ENCODE data around the gene CTTNBP2.

CTTNBP2 gene

DNA sequence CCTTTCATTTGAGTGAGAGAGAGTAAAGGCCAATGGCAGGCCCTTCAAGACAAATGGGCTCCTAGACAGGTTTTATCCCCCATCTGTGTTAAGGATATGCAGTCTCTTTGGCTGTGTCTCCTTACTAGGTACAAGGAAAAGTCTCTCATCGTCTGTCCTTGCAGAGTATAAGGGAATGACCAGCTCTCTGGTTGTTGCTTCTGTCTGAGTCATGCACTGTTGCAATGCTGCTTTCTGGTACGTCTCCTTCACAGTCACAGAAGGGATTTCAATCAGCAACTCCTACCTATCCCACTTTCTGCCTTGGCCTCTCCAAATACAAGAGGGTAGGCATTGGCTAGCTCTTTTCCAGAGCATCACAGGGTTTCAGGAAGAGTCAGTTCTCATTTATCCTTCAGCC lies 48.1 kb downstream of the CTTNBP2 start:
- no peak for DNase-seq (ENCODE audit: low spot score)

DNA sequence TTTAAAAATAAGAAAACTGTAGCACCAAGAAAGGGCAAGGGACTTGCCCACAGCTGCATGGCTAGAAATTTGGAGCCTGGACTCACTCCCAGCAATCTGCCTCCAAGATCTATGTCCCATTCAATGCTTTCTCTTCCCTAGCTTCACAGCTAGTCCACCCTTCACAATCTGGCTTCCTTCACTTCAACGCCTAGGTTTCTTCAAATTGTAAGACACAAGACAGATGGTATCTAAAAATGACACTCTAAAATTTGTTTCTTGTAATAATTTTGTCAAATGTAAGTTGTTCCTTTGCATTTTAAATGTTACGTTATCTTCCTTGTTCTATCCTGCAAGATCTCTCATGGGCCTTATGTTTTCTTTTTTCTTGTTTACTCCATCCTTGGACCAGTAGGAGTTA lies 48.6 kb downstream of the CTTNBP2 start:
- no peak for DNase-seq (ENCODE audit: low spot score)

DNA sequence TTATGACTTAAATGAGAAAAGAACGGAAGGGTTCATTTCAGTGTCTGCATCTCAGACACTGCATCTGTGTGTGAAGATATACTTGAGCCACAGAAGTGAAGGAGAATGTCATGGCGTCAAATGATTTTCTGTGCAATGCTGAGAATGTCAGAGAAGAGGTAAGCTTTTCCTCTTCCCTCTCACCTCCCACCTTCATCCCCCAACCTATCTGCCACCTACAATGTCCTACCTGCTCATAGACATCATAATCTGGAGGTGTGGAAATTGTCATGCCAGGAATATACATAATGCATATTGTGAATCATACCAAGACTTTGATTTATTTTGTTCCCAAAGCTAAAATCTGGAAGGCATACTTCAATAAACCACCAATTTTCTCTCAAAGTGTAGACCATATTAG lies 53.7 kb downstream of the CTTNBP2 start:
- no peak for DNase-seq (ENCODE audit: low spot score)

DNA sequence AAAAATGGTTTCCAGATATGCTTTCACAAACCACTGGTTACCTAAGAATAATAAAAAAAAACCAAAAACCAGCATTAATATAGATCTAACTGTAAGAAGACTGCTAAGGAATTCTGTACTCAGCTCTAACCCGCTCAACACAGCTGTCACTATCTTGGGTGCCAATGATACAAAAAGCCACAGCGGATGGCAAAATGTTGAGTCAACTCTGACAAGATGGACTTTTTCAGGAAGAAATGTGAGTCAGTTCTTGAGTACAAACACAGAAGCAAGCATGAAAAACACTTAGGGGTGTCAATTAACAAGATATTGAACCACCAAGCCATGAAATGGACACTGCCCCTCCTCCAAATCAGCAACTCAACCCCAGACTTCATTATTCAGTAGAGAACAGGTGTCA lies 55.0 kb downstream of the CTTNBP2 start:
- DNase-seq (ENCODE audit: low spot score), result no peak

DNA sequence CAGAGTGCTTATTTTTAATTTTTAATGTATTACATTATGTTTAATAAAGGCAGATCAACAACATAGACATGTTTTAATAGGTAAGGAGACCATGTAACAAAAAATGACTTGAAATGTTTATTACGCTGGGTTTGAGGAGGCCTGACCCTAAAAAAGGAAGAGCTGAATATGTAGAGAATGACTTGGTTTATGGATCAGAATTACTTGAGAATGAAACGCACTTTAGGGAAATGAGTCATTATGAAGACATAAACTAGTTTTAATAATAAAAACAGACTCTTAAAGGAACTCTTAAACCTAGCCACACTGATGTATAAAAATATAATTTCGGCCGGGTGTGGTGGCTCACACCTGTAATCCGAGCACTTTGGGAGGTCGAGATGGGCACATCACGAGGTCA lies 56.5 kb downstream of the CTTNBP2 start:
- no peak for DNase-seq (ENCODE audit: low spot score)

DNA sequence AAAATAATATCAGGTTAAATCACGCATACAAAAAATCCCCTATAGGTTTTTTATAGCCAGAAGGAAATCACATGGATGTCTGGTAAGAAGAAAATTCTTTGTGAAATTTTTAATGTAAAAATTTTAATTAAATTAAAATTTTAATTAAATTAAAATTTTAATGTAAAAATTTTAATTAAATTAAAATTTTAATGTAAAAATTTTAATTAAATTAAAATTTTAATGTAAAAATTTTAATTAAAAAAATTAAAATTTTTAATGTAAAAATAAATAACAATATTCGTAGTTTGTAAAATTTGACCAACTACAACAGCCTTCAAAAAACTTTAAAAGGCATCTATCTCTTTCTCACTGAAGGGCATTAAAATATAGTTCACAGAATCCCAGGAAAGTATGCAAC lies 61.5 kb downstream of the CTTNBP2 start:
- no peak for DNase-seq (ENCODE audit: low spot score)

DNA sequence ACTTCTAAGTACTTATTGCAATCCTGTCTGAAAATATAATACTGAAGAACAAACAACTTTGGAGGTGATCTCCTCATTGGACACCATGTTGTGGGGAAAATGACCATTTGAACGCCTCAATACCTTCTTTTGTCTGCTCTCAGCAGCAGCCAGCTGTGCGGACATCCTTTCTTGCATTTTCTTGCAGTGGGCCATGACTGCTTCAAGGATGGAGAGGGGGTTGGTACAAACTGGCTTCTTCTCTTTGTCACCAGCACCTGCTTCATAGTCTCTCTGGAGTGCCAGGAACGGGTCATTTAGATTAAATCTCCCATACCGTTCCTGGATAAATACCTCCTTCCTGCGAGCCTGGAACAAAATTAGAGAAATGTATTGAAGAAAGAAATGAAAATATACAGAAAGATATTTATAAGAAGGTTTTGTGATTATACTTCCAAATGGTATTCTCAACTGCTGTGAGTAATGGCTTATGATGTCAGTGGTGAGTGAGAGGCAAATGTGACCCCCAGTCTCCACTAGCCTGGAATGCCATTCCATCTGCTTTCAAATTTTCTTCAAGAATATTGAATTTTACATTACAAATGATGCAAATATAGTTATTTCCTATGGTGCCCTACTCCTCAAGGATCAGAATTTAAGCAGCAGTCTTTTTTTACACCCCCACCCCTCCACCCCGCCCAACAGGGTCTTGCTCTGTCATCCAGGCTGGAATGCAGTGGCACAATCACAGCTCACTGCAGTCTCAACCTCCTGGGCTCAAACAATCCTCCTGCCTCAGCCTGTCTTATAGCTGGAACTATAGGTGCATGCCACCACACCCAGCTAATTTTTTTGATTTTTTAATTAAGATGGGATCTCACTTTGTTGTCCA lies 62.4 kb downstream of the CTTNBP2 start:
- no peak for DNase-seq (ENCODE audit: low spot score)

DNA sequence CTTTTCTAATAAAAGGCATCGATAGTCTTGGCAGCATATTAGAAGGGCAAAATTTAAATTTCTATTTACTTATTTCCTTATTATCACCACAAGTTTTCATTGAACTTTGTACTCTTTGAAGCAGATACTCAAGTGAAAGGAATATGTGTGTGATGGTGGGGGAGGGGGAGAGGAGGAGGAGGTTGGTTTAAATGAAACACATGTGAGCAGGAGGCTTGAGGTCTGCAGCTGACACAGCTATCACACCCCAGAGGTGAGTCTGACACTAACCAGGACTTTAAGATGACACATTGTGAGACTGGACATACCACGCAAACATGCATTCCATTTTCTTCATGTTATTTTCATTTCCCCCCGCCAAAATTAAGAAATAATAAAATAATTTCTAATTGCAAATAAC lies 63.3 kb downstream of the CTTNBP2 start:
- DNase-seq (ENCODE audit: low spot score), result no peak

DNA sequence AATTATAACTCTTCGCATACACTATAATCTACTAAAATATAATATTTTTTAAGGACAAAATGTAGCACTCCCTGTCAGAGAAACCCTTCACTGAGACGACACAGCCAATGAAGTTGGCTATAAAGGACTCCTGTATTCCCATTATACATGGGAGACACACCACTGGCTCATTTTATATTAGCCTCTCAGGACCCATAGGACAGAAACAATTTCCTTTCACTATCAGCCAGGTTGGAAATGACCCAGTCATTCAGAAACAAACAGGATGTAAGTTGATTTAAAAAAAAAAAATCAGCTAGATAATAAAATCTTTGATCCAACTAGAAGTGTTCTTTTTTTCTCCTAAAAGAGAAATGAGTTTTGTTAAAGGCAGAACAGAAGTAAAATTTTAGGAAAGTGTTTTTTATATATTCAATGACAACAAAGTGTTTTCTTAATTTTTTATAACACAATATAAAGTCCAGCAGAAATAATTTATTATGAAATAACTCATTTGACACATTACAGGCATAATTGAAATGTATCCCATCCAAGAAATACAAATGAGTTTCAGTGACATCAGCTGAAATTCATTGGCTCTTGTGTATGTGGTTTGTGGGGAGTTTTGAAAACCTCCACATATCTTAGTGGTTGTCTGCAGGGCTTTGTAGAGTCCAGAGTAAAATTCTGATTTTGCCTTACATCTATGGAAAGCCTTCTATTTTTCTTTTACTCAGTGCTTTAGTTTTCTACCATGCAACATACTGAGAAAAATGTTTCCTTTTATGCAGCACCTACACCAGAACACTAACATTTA lies 64.1 kb downstream of the CTTNBP2 start:
- no peak for DNase-seq (ENCODE audit: low spot score)

DNA sequence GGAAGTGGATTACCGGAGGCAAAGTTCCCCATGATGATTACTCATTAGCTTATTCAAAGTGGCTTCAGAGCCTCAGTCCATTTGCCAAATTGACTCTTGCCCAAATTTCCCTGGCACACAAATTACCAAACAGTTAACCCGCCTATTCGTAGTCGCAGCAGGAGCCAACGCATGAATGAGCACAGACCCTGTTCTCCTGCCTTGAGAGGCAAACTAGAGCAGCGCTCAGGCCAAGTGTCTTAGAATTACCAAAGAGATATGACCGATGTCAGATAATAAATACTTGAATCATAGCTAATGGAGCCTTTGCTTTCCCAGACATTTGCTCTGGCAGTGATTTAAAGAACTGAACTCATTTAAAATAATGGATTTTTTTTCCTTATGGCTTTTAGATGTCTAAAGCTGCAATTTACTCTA lies 64.9 kb downstream of the CTTNBP2 start:
- no peak for DNase-seq (ENCODE audit: low spot score)

DNA sequence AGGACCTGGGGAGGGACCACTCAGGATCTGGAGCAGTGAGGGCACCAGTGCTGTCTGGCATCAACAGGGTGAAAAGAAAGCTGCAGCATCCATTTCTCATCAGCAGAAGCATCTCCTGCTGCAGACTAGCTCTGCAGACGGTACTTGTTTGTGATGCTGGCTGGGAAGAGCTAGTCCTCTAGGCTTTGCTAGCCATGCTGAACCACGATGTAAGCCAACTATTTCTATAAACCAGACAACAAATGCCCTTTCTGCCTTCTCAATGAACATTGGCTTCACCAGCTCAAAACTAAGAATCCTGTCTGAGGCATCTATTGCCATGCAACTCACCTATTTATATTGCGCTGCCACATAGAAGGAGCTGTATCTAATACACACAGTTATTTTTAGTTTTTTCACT lies 65.6 kb downstream of the CTTNBP2 start:
- DNase-seq (ENCODE audit: low spot score), result no peak

DNA sequence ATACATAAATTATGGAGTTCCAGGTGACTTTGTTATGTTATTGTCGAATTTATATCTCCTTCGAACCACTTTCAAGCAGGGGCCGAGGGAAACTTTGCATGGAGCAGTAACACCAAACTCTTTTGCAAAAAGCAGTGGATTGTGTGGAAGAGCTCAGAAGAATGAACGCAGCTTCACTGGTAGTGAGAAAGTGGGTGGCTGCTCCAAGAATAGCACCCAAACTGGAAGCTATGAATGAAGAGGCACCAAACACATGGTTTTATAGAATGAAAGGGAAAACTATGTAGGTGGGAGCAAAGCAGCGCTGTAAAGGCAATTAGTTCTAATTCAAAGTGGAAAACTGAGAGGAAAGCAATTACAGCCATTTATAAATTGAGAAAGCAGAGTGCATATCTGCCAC lies 67.2 kb downstream of the CTTNBP2 start:
- no peak for DNase-seq (ENCODE audit: low spot score)

DNA sequence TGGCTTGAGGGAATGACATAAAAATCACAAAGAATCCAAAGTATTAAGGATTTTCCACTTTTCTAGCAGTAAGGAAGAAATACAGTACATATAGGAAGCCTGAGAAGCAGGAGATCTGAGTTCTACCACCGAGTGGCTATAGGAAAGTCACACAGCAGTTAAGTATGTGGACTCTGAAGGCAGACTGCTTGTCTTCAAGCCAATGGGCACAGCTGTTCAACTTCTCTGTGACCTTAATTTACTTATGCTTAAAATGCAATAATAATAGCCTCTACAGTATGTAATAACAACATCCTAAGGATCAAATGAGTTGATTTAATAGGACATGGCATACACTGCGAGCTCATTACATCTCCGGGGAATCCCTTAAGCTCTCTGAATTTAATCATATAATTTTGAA lies 68.0 kb downstream of the CTTNBP2 start:
- no peak for DNase-seq (ENCODE audit: low spot score)

DNA sequence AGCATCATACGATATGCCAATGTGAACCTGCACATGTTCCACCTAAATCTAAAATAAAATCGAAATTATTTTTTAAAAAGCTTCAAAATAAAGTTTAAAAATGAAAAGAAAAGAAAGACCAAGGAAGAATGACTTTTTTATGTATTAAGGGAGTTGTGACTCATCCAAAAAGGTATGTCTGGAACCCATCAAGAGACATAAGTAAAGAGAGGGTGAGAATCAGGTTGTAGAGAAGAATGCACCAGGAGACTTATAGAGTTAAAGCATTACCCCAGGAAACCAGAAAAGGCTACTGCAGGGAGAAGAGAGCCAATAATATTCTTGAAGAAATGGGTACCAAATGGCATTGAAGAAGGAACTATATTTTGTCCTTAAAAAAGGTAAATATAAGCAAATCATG lies 69.8 kb downstream of the CTTNBP2 start:
- DNase-seq (ENCODE audit: low spot score), result no peak

DNA sequence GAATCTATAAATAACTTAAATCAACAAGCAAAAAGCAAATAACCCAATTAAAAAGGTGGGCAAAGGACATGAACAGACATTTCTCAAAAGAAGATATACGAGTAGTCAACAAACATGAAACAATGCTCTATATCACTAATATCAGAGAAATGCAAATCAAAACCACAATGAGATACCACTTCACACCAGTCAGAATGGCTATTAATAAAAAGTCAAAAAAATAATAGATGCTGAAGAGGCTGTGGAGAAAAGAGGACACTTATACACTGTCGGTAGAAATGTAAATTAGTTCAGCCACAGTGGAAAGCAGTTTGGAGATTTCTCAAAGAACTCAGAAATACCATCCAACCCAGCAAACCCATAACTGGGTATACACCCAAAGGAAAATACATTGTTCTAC lies 70.6 kb downstream of the CTTNBP2 start:
- no peak for DNase-seq (ENCODE audit: low spot score)

DNA sequence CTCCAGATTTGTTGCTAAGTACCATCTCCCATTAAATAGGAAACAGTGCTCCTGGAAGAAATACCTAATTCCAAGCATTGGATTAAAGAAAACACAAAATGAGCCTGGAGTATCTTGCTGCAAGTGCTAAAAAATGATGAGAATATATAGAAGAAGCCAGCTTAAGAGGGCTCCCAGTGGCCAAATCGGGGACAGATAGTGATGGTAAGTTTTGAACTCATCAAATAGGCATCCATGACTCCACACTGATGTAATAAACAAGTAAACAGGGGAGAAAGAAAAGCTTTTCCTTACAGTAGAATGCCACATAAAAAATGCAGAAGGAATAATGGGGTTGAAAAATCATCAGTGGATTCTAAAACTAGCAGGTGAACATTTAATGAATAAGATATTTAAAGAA lies 72.4 kb downstream of the CTTNBP2 start:
- no peak for DNase-seq (ENCODE audit: low spot score)

DNA sequence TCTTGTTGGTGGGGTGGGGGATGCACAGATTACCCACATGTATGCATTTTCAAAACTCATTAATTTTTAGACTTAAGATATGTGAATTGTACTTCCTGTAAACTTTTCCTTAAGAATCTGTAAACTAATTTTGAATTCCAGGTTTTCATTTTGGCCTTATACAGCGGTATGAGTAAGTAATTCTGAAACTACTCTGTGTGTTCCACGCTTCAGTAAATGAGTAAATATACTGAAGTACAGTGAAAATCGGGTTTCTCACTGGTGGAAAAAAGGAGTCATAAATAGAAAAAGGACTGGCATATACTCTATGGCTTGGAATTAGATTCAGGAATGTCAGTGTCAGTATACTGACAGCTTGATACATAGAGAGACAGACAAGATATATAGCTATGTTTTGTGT lies 72.8 kb downstream of the CTTNBP2 start:
- no peak for DNase-seq (ENCODE audit: low spot score)

DNA sequence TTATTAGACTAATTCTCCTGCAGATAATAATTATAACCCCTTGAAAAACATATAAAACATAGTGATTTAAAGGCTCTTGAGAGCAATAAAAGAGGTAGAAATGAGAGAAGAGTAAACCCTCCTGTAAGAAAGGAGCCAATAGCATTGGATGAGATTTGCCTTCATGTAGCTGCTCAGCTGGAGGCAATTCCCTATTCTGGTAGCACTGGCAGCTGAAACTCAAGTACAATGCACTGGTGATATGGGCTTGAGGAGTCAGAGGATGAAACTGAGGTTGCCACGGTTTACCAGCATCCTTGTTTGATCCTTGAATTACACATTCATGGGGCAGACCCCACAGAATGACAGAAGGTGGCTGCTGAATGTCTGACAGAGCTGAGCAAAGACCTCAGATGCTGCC lies 76.4 kb downstream of the CTTNBP2 start:
- DNase-seq (ENCODE audit: low spot score), result no peak

DNA sequence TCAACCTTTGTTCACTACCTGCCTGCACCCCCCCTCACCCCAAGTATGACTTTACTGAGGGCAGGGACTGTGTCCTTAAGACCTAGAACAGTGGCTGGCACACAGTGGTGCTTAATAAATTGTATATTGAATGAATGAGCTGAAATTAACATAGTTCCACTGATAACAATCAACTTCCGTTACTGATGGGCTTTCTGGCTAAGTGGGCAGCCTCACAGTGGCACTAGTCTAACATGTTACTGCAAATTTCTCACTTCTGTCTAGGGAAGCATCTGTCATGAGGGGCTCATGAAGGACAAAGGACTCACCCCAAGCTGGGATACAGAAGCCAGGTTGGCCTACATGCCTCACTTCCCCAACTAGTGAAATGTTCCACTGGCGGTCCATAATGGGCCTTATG lies 79.3 kb downstream of the CTTNBP2 start:
- no peak for DNase-seq (ENCODE audit: low spot score)

DNA sequence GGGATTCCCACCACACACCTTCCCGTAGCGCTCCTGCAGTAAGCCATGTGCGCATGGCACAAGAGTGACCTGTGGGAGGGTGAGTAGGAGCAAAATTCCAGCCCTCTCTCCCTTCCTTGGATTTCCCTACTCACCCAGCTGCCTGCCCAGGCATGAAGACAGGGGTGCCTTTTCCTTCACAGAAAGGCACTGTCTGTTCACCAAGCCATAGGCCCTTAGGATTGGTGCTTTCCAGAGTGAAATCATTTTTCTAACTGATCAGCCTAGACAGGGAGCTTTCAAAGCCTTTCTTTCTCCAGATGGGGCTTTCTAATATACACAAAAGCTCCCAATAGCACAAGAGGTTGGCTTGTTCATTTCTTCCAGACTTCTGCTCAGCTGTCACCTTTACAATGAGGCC lies 79.7 kb downstream of the CTTNBP2 start:
- no peak for DNase-seq (ENCODE audit: low spot score)

DNA sequence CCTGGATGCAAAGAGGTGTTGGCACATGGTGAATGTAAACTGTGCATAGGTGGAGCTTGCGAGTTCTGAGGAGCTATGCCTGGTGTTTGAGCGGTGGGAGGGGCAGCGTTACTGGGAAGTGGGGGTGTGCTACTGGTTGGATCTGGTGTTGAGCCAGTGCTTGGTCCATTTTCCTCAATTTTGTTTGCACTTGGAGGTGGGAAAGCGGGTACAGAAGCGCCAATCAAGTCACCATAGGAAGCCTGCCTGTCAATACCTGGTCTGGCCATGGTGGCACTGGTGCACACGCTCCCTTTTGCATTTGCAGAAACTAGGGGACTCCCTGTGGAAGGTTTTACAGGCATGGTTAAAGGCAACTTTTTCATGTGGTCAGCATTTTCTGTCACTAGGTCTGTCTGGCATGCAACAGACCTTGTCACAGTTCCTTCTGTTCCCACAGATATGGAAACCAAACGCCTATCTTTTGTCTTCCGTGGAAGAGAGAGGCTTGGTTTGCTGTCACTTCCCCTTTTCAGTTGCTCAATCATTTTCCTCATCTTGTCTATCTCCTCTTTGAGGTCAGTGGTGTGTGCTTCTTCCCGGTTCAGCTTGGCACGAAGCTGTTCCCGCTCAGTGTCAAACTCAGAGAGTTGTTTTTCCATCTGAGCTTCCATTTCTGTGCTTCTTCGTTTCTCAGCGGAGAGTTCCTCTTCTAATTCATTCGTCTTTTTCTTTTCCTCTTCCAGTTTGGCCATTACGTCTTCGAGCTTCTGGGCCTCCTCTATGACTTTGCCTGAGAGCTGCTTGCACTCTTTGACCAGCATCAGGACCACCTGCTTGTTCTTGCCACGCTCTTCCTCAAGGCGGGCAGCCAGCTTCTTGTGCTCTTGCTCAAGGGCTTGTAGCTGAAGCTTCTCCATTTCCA lies 81.1 kb downstream of the CTTNBP2 start:
- no peak for DNase-seq (ENCODE audit: low spot score)

DNA sequence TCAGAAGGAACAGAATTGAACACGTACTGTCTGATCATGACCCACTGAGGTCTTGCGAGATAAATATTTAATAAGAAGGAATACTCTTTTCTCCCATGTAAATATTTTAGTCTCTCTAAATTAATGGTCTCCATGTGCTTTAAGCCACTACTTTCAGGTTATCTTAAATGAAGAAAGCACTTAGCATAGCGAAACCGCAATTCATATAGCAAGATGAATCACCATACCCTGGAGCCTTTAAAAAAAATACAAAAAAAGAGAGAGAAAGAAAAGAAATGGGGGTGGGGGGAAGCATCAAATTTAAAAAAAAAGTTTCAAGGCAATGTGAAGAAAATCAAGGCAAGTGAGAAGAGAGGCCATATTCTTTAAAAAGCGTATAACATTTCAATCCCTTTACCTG lies 82.5 kb downstream of the CTTNBP2 start:
- DNase-seq (ENCODE audit: low spot score), result no peak

Data from left forelimb (tissue), 1 donor.